ENCODE data around the gene SPINT2. TPM values are rescaled to one million over a fixed set of nuclear protein-coding genes. Genes with fewer than 3 reads are reported as not detected.
"Not testable (repeated sequence)": the region's sequence is repeated elsewhere in the genome, so short reads cannot be mapped to it uniquely, and the experiment has no call there.

The SPINT2 gene
- total and polyA plus RNA-seq, 4 donors: 146 to 292 (median 196) TPM

DNA sequence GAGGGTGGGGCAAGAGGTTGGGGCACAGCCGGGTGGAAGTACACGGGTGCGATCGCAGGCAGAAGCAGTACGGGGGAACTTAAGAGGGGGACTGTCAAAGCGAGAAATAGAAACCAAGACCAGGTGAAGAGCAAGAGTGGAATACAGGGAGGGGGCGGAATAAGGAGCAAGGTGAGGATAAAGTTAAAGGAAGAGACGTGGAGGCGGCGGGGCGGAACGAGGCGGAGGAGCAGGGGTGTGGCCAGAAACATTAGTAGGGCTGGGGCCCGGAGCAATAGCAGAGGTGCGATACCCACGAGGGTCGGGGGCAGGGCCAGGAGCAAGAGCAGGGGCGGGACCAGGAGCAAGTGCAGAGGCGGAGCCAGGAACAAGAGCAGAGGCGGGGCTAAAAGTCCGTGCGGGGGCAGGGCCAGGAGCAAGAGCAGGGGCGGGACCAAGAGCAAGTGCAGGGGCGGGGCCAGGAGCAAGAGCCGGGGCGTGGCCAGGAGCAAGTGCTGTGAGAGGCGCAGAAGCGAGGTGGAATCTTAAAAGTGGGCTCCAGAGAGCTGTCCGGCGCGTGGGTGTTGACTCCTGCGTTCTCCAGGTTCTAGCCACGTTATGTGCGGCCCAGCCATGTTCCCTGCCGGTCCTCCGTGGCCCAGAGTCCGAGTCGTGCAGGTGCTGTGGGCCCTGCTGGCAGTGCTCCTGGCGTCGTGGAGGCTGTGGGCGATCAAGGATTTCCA, 72.4 kb downstream of the SPINT2 start:
- no peaks in the 10 kb centered on the region for H3K9me3 ChIP-seq (ENCODE audit: control insufficient read depth, low read length)
- H3K27me3 ChIP-seq (ENCODE audit: control insufficient read depth in 1 of 2, insufficient read depth in 2 of 2, low read length in 1 of 2): no peaks in the 10 kb centered on the region
- peak overlapping the region in 1 of 2 donors; percentile 89 for H3K27ac ChIP-seq (ENCODE audit: low read depth in 1 of 2, low read length in 2 of 2)
- ATAC-seq (ENCODE audit: low FRiP score): peak; percentile 89
- peak overlapping the region; percentile 19 to 59 for H3K4me3 ChIP-seq (ENCODE audit: low read length in 2 of 2)
- no peaks in the 10 kb centered on the region for H3K36me3 ChIP-seq (ENCODE audit: control insufficient read depth in 1 of 2, insufficient read depth in 2 of 2, low read length in 1 of 2)
- intact Hi-C loops (cut with DNase I): loop anchor here (1.0 to 10.0 kb wide), 7 partner anchors 36 to 516 kb away; partner anchors contain the start of genes PSMD8 (in 2 of the 2), GGN (in 1 of the 2), SIPA1L3 (in 1 of the 2) and SPRED3 (in 1 of the 2)
- peak; percentile 98 to 99 for DNase-seq
- no peaks in the 10 kb centered on the region for H3K4me1 ChIP-seq (ENCODE audit: control insufficient read depth in 1 of 2, insufficient read depth in 2 of 2, low read length in 2 of 2)
- WGBS, 2 donors: 2% methylated on average over 41 of the region's 41 CpGs

DNA sequence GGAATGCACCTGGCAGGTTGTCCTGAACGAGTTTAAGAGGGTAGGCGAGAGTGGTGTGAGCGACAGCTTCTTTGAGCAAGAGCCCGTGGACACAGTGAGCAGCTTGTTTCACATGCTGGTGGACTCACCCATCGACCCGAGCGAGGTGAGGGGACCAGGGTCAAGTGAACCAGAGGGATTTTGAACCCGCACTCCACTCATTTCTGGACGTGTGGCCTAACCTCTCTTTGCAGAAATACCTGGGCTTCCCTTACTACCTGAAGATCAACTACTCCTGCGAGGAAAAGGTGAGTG, 72.9 kb downstream of the SPINT2 start:
- intact Hi-C loops (cut with DNase I): loop anchor here (5.0 to 10.0 kb wide), 6 partner anchors 35 to 515 kb away; partner anchors contain the start of genes GGN (in 1 of the 2), PSMD8 (in 1 of the 2), SIPA1L3 (in 1 of the 2) and SPRED3 (in 1 of the 2)
- no peaks in the 10 kb centered on the region for H3K4me1 ChIP-seq (ENCODE audit: control insufficient read depth in 1 of 2, insufficient read depth in 2 of 2, low read length in 2 of 2)
- no peak overlapping the region for H3K27ac ChIP-seq (ENCODE audit: low read depth in 1 of 2, low read length in 2 of 2)
- ATAC-seq (ENCODE audit: low FRiP score) (no peak), DNase-seq (no peak)
- H3K9me3 ChIP-seq (ENCODE audit: control insufficient read depth, low read length): no peaks in the 10 kb centered on the region
- H3K4me3 ChIP-seq (ENCODE audit: low read length in 2 of 2): no peak overlapping the region
- 61 to 62% methylated on average over 10 of the region's 10 CpGs for WGBS, 2 donors
- no peaks in the 10 kb centered on the region for H3K27me3 ChIP-seq (ENCODE audit: control insufficient read depth in 1 of 2, insufficient read depth in 2 of 2, low read length in 1 of 2)
- H3K36me3 ChIP-seq (ENCODE audit: control insufficient read depth in 1 of 2, insufficient read depth in 2 of 2, low read length in 1 of 2): no peaks in the 10 kb centered on the region

DNA sequence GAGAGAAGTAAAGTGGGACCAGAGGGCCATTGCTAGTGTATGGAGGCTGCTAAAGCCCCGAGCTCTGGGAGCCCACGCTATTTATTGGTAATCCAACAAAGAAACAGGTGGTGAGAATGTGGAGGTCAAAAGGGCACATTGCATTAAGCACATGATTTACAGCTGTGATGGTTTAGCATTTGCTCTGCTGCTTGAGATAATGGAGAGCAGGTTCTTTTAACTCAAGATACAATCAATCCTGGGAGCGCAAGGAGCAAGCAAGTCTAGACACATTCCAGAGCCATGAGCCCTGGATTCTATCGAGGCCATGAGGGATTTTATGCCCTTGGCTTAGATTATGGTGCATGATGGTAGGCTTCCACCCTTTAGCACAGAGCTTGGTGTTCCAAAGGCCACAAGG, 74.6 kb downstream of the SPINT2 start:
- not testable (repeated sequence) for H3K4me1 ChIP-seq (ENCODE audit: control insufficient read depth in 1 of 2, insufficient read depth in 2 of 2, low read length in 2 of 2); H3K36me3 ChIP-seq (ENCODE audit: control insufficient read depth in 1 of 2, insufficient read depth in 2 of 2, low read length in 1 of 2); H3K9me3 ChIP-seq (ENCODE audit: control insufficient read depth, low read length); ATAC-seq (ENCODE audit: low FRiP score); H3K27me3 ChIP-seq (ENCODE audit: control insufficient read depth in 1 of 2, insufficient read depth in 2 of 2, low read length in 1 of 2); H3K27ac ChIP-seq (ENCODE audit: low read depth in 1 of 2, low read length in 2 of 2); DNase-seq; H3K4me3 ChIP-seq (ENCODE audit: low read length in 2 of 2)
- 60% methylated on average over 4 of the region's 4 CpGs for WGBS, 2 donors
- intact Hi-C loops (cut with DNase I): loop anchor here (5.0 to 10.0 kb wide), 6 partner anchors 33 to 513 kb away; partner anchors contain the start of genes GGN (in 1 of the 2), PSMD8 (in 1 of the 2), SIPA1L3 (in 1 of the 2) and SPRED3 (in 1 of the 2)

DNA sequence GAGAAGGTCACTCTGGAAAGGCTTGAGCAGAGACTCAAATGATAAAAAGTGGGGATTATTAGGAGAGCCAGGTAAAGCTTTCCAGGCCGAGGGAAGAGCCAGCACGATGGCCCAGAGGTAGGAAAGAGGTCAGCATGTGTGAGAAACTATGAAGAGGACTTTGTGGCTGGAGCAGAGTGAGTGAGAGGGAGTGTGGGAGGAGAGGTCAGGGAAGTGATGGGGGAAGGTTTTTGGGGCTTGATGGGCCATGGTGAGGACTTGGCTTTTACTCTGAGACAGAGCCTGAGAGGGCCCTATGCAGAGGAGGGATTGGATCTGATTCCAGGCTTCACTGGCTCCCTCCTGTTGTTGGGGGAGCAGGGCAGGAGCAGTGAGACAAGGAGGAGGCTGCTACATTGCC, 76.6 kb downstream of the SPINT2 start:
- Histone ChIP-seq H3K4me3 (ENCODE audit: low read length in 2 of 2) (no peak overlapping the region), H3K27me3 (ENCODE audit: control insufficient read depth in 1 of 2, insufficient read depth in 2 of 2, low read length in 1 of 2) (no peaks in the 10 kb centered on the region), H3K4me1 (ENCODE audit: control insufficient read depth in 1 of 2, insufficient read depth in 2 of 2, low read length in 2 of 2) (no peaks in the 10 kb centered on the region), H3K9me3 (ENCODE audit: control insufficient read depth, low read length) (no peaks in the 10 kb centered on the region), H3K36me3 (ENCODE audit: control insufficient read depth in 1 of 2, insufficient read depth in 2 of 2, low read length in 1 of 2) (no peaks in the 10 kb centered on the region), H3K27ac (ENCODE audit: low read depth in 1 of 2, low read length in 2 of 2) (no peak overlapping the region)
- ATAC-seq (ENCODE audit: low FRiP score) (no peak), DNase-seq (no peak)
- WGBS, 2 donors: 88 to 91% methylated on average over 2 of the region's 2 CpGs
- intact Hi-C loops (cut with DNase I): no loop called here

Other genes starting within 250 kb of the SPINT2 start
- gene DPF1, start 40.4 kb upstream of the SPINT2 start, total RNA-seq: 1 to 10 TPM; 1.3 to 2.1 TPM
- gene DPF1, start 40.4 kb upstream of the SPINT2 start, polyA plus RNA-seq: under 1 TPM in 1 of 2 donors, not detected in 1; 0.72 TPM
- 100 to 1,000 TPM; 306 to 783 TPM for gene PPP1R14A, start 8.2 kb upstream of the SPINT2 start, total RNA-seq
- 1,000 to 10,000 TPM; 1,120 to 1,551 TPM for gene PPP1R14A, start 8.2 kb upstream of the SPINT2 start, polyA plus RNA-seq
- 1 to 10 TPM; 2.0 to 2.2 TPM for gene C19orf33, start 39.7 kb downstream of the SPINT2 start, total RNA-seq
- 100 to 1,000 TPM in 1 of 2 donors, 10 to 100 TPM in 1; 22.7 to 259 TPM for gene C19orf33, start 39.7 kb downstream of the SPINT2 start, polyA plus RNA-seq
- gene YIF1B, start 51.4 kb downstream of the SPINT2 start, total RNA-seq: 10 to 100 TPM; 19.5 to 25.8 TPM
- gene YIF1B, start 51.4 kb downstream of the SPINT2 start, polyA plus RNA-seq: 10 to 100 TPM; 24.9 to 75.9 TPM
- gene KCNK6, start 55.3 kb downstream of the SPINT2 start, total RNA-seq: 10 to 100 TPM; 13.1 to 18.7 TPM
- 10 to 100 TPM; 23.5 to 25.2 TPM for gene KCNK6, start 55.3 kb downstream of the SPINT2 start, polyA plus RNA-seq
- 10 to 100 TPM in 1 of 2 donors, 1 to 10 TPM in 1; 6.9 to 10.7 TPM for gene CATSPERG, start 71.3 kb downstream of the SPINT2 start, total RNA-seq
- 1 to 10 TPM; 1.1 to 2.6 TPM for gene CATSPERG, start 71.3 kb downstream of the SPINT2 start, polyA plus RNA-seq
- gene PSMD8, start 110.0 kb downstream of the SPINT2 start, total RNA-seq: 100 to 1,000 TPM in 1 of 2 donors, 10 to 100 TPM in 1; 92.4 to 119 TPM
- 100 to 1,000 TPM in 1 of 2 donors, 10 to 100 TPM in 1; 95.5 to 108 TPM for gene PSMD8, start 110.0 kb downstream of the SPINT2 start, polyA plus RNA-seq
- gene GGN, start 123.5 kb downstream of the SPINT2 start, total RNA-seq: 1 to 10 TPM; 3.3 to 4.7 TPM
- gene GGN, start 123.5 kb downstream of the SPINT2 start, polyA plus RNA-seq: 1 to 10 TPM in 1 of 2 donors, under 1 TPM in 1; 0.50 to 6.9 TPM
- gene SPRED3, start 124.1 kb downstream of the SPINT2 start, total RNA-seq: 10 to 100 TPM; 19.6 to 26.1 TPM
- 10 to 100 TPM in 1 of 2 donors, 1 to 10 TPM in 1; 1.9 to 11.3 TPM for gene SPRED3, start 124.1 kb downstream of the SPINT2 start, polyA plus RNA-seq
- gene FAM98C, start 138.5 kb downstream of the SPINT2 start, total RNA-seq: 10 to 100 TPM; 14.5 to 19.6 TPM
- 10 to 100 TPM; 10.3 to 32.0 TPM for gene FAM98C, start 138.5 kb downstream of the SPINT2 start, polyA plus RNA-seq
- gene RASGRP4, start 161.6 kb downstream of the SPINT2 start, total RNA-seq: 1 to 10 TPM; 4.1 to 9.8 TPM
- 1 to 10 TPM in 1 of 2 donors, under 1 TPM in 1; 0.54 to 4.1 TPM for gene RASGRP4, start 161.6 kb downstream of the SPINT2 start, polyA plus RNA-seq
- 1 to 10 TPM; 1.0 to 5.4 TPM for gene RYR1, start 169.1 kb downstream of the SPINT2 start, total RNA-seq
- 1 to 10 TPM in 1 of 2 donors, under 1 TPM in 1; 0.38 to 1.3 TPM for gene RYR1, start 169.1 kb downstream of the SPINT2 start, polyA plus RNA-seq

Measured in aorta (tissue), 5 donors.